BE2C (cell line): Measurements from ENCODE around the gene RASD1.
"Not testable (repeated sequence)": the region's sequence is repeated elsewhere in the genome, so short reads cannot be mapped to it uniquely, and the experiment has no call there.

ENCODE experiments used
- DNase-seq: peaks from one replicate; pipeline ENCODE4 v3.0.0-alpha.2; 2020
- H3K27me3 ChIP-seq: fragments of 250-450 bp; sonication (Bioruptor Pico); 2 replicates; pipeline ENCODE4 v1.5.1; 2020; ENCODE audit warnings: mild to moderate bottlenecking
- H3K36me3 ChIP-seq: fragments of 250-450 bp; sonication (Bioruptor Pico); 2 replicates; pipeline ENCODE4 v1.5.1; 2020; ENCODE audit warnings: mild to moderate bottlenecking
- H3K4me1 ChIP-seq: fragments of 250-450 bp; sonication (Bioruptor Pico); 2 replicates; pipeline ENCODE4 v1.5.1; 2020
- H3K4me3 ChIP-seq: 2 replicates; pipeline ENCODE4 v1.5.1; 2011; ENCODE audit warnings: low read depth, low read length
- H3K9me3 ChIP-seq: fragments of 250-450 bp; sonication (Bioruptor Pico); 2 replicates; pipeline ENCODE4 v1.5.1; 2020
- TF ChIP-seq, protein P1 (sequence below): IDR thresholded peaks from 2 replicates; pipeline ENCODE4 v1.5.1; 2012; ENCODE audit warnings: mild to moderate bottlenecking, low read depth, low read length

RASD1 gene

DNA sequence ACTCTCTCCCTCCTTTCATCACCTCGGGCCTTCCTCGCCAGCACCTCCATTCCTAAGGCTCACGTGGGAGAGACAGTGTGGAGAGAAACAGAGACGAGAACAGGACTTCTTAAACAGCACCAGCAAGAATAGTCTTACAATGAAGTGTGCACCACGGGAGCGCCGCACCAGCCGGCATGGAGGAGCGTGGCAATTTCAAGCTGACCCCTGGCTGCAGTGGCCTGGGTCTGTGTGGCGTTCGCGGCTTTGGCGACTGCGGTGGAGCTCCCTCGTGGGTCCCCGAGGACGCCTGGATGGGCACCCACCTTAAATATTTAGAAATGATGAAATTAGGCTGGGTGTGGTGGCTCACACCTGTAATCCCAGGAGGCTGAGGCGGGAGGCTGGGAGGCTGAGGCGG, 39.9 kb downstream of the RASD1 start:
- no peaks in the 10 kb centered on the region for H3K27me3 ChIP-seq
- DNase-seq = no peak
- H3K9me3 ChIP-seq = no peaks in the 10 kb centered on the region
- no peak overlapping the region for H3K4me3 ChIP-seq
- TF ChIP-seq, protein P1, sequence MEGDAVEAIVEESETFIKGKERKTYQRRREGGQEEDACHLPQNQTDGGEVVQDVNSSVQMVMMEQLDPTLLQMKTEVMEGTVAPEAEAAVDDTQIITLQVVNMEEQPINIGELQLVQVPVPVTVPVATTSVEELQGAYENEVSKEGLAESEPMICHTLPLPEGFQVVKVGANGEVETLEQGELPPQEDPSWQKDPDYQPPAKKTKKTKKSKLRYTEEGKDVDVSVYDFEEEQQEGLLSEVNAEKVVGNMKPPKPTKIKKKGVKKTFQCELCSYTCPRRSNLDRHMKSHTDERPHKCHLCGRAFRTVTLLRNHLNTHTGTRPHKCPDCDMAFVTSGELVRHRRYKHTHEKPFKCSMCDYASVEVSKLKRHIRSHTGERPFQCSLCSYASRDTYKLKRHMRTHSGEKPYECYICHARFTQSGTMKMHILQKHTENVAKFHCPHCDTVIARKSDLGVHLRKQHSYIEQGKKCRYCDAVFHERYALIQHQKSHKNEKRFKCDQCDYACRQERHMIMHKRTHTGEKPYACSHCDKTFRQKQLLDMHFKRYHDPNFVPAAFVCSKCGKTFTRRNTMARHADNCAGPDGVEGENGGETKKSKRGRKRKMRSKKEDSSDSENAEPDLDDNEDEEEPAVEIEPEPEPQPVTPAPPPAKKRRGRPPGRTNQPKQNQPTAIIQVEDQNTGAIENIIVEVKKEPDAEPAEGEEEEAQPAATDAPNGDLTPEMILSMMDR = no peak
- no peaks in the 10 kb centered on the region for H3K36me3 ChIP-seq
- H3K4me1 ChIP-seq = no peaks in the 10 kb centered on the region

- H3K9me3 ChIP-seq = no peaks in the 10 kb centered on the region
- TF ChIP-seq, protein P1 = no peak
- H3K27me3 ChIP-seq = no peaks in the 10 kb centered on the region
- no peak for DNase-seq
- no peak overlapping the region for H3K4me3 ChIP-seq
- no peaks in the 10 kb centered on the region for H3K36me3 ChIP-seq
- no peaks in the 10 kb centered on the region for H3K4me1 ChIP-seq
These were observed 41.0 kb downstream of the RASD1 start for GRCh38 chr17:17455173-17455572.

DNA sequence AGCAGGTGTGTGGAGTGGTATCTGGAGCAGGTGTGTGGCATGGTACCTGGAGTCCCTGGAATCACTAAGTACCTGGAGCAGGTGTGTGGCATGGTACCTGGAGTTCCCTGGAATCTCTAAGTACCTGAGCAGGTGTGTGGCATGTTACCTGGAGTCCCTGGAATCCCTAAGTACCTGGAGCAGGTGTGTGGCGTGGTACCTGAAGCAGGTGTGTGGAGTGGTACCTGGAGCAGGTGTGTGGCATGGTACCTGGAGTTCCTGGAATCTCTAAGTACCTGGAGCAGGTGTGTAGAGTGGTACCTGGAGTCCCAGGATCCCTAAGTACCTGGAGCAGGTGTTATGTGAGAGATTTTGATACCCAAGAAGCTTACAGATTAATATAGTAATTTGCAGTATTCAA, 41.5 kb downstream of the RASD1 start:
- DNase-seq = not testable (repeated sequence)

GRCh38 chr17:17454276-17454675, 41.9 kb downstream of the RASD1 start:
- H3K4me1 ChIP-seq = no peaks in the 10 kb centered on the region
- DNase-seq = no peak
- H3K36me3 ChIP-seq = no peaks in the 10 kb centered on the region
- no peaks in the 10 kb centered on the region for H3K27me3 ChIP-seq
- no peak overlapping the region for H3K4me3 ChIP-seq
- TF ChIP-seq, protein P1 = no peak
- no peaks in the 10 kb centered on the region for H3K9me3 ChIP-seq

More for the DNA sequence above, 41.5 kb downstream of the RASD1 start:
- H3K4me1 ChIP-seq, H3K36me3 ChIP-seq, H3K27me3 ChIP-seq, H3K4me3 ChIP-seq, H3K9me3 ChIP-seq: not testable (repeated sequence)

- H3K9me3 ChIP-seq = no peaks in the 10 kb centered on the region
- H3K36me3 ChIP-seq = no peaks in the 10 kb centered on the region
- H3K4me1 ChIP-seq = no peaks in the 10 kb centered on the region
- TF ChIP-seq, protein P1 = no peak
- DNase-seq = no peak
- no peaks in the 10 kb centered on the region for H3K27me3 ChIP-seq
- no peak overlapping the region for H3K4me3 ChIP-seq
These were observed 43.1 kb downstream of the RASD1 start for GRCh38 chr17:17453088-17453487.

GRCh38 chr17:17448723-17449122, 47.5 kb downstream of the RASD1 start:
- TF ChIP-seq, protein P1 = no peak
- H3K4me1 ChIP-seq = no peaks in the 10 kb centered on the region
- DNase-seq = no peak
- H3K9me3 ChIP-seq = no peaks in the 10 kb centered on the region
- H3K36me3 ChIP-seq = no peaks in the 10 kb centered on the region
- no peak overlapping the region for H3K4me3 ChIP-seq
- no peaks in the 10 kb centered on the region for H3K27me3 ChIP-seq

DNA sequence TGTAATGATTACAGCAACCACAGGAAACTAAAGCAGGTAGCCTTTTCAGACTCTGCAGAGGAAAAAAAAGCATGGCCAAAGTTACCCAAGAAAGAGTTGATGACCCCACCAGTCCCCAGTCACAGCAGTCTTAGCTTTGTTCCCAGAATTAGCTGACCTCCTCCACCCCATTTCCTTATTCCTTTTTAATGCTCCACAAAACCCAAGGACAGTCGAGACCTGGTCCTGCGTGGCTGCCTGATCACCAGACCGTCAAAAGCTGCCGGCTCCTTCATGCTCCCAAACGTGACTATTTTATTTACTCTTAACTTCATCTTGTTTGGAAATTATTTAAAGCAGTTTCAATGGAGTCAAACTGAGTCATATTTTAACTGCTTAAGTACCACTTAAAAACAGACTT, 48.1 kb downstream of the RASD1 start:
- Histone ChIP-seq H3K9me3 (no peaks in the 10 kb centered on the region), H3K36me3 (no peaks in the 10 kb centered on the region), H3K4me1 (no peaks in the 10 kb centered on the region), H3K27me3 (no peaks in the 10 kb centered on the region), H3K4me3 (no peak overlapping the region)
- TF ChIP-seq, protein P1 = no peak
- no peak for DNase-seq
